GM20000 (cell line): ENCODE data around the gene ZNF488.

ENCODE experiments used
- DNase-seq: peaks from one replicate; pipeline ENCODE4 v3.0.0; 2012; ENCODE audit warnings: low spot score
- CTCF ChIP-seq: IDR thresholded peaks from 2 replicates; pipeline ENCODE4 v1.5.1; 2012; ENCODE audit warnings: mild to moderate bottlenecking, control low read depth; ENCODE audit errors: extremely low read depth, missing control alignments

The ZNF488 gene

GRCh38 chr10:47351899-47352815 lies 31.9 kb downstream of the ZNF488 start:
- no peak for TF ChIP-seq CTCF
- DNase-seq: no peak

- no peak for DNase-seq
- TF ChIP-seq CTCF: no peak
Measured at GRCh38 chr10:47350671-47351640, 33.1 kb downstream of the ZNF488 start.

GRCh38 chr10:47349941-47350371 lies 34.1 kb downstream of the ZNF488 start:
- no peak for TF ChIP-seq CTCF
- DNase-seq: no peak

- DNase-seq: no peak
- TF ChIP-seq CTCF: no peak
Measured at GRCh38 chr10:47349516-47349915, 34.6 kb downstream of the ZNF488 start.

GRCh38 chr10:47348661-47349470 lies 35.2 kb downstream of the ZNF488 start:
- TF ChIP-seq CTCF: no peak
- DNase-seq: no peak

- no peak for TF ChIP-seq CTCF
- no peak for DNase-seq
Measured at GRCh38 chr10:47348138-47348651, 35.9 kb downstream of the ZNF488 start, which contains the start of gene RBP3. Gene RBP3 (plus strand): TSS chr10:47348363. CDS start chr10:47348485, 122 bp downstream.
